ENCODE data around the gene TWIST2.
A peak's percentile ranks its signal among the peaks of the same experiment; 100 is the strongest.

TWIST2 gene

DNA sequence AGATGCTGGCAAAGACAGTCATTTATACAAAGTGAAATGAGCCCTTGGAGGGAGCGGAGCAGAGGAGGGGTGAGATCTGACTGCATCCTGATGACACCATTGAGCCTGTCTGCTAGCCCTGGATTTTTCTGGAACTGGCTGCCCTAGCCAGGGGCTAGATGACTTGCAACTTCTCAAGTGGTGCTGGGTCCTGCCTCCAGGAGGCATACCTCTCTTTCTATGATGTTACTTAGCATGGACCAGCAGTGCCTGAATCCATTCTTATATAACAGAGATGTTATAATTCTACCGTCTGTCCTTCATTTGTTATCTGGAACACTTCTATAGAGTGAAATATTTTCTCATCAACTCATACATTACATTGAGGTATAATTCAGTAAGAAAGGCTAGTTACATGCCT lies 8.5 kb upstream of the TWIST2 start:
- DNase-seq = no peak

DNA sequence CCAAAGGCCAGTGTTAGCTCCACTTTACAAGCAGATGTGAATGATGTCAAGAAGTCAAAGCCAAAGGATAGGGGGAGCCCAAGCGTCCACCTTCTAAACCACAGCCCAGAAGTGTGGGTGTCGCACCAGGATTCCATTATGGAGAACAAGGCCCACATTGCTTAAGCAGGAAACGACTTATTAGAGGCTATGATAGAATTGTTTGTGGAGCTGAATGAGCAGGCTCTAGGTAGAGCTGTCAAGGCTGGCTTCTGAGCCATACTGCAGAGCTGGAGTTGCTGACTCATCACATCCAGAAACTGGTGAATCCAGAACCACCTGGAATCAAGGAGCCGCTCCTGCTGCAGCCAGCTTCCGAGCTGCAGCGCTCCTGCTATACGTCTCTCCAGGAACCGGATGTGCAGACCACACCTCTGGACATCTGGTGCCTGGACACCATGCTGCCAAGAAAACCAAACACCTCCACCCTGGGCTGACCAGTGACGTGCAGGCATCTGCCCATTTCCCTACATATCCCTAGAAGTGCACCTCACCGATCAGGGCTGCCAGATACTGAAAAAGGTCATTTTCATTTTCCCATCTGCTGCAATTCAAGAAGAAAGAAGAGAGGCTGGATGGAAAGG lies 6.2 kb upstream of the TWIST2 start:
- DNase-seq = peak; percentile 77

DNA sequence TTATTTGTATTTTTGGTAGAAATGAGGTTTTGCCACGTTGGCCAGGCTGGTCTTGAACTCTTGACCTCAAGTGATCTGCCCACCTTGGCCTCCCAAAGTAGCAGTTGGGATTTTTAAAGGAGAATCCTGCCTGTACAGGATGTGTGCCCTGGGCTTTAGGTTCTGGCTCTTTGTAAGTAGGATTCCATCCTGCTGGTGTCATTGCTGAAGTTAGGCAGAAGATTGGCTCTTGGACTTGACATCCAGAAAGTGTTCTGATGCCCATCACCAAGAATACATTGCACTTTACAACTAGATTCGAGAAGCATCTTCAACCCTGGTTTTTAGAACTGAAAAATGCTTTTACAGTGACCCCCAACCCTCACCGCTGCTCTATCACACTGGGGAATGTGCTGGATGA lies 4.4 kb upstream of the TWIST2 start:
- peak; percentile 28 for DNase-seq

DNA sequence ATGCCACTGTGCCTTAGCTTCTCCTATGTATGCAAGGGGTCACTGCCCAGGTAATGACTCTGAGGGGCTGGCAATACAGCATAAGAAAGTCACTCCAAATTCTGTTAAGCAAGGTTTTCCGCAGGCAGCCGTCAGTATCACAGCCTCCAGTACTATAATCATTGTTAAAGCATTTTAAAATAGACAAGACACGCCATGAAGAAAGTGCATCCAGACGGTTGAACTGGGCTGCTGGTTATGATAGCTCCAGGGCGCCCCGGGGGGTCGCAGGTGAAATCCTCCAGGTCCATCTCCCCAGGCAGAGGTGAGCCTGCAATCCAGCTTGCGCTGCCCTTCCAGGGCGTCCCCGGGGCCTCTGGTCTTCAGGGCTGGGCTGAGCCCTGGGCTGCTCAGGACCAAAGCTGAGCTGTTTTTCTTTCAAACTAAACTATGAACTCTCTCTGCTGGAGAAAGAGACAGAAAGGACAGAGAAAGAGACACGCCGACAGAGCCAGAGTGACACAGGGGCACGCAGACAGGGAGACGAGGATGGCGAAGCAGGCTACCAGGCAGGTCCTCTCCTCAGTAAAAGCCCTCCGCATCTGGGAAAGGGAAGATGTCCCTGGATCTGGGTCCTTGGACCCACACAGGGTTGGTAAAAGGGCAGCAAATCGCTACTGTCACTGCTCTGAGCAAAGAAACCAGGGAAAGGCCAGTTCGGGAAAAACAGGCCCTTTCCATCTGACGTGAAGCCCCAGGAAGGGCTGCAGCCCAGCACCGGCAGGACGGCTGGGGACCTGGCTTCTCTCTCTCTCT lies 2.1 kb upstream of the TWIST2 start:
- peak; percentile 41 for DNase-seq

DNA sequence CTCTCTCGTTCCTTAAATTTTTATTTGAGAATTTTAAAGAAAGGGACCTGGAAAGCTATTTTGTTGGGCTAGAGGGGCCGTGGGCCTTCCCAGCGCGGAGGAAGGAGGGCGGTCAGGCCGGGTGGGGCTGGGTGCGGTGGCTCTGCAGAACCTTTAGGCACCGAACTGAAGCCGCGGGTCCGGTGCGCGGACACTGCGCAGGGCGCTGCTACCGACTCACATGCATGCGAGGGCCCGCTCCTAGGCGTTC lies 1.6 kb upstream of the TWIST2 start:
- DNase-seq = no peak

DNA sequence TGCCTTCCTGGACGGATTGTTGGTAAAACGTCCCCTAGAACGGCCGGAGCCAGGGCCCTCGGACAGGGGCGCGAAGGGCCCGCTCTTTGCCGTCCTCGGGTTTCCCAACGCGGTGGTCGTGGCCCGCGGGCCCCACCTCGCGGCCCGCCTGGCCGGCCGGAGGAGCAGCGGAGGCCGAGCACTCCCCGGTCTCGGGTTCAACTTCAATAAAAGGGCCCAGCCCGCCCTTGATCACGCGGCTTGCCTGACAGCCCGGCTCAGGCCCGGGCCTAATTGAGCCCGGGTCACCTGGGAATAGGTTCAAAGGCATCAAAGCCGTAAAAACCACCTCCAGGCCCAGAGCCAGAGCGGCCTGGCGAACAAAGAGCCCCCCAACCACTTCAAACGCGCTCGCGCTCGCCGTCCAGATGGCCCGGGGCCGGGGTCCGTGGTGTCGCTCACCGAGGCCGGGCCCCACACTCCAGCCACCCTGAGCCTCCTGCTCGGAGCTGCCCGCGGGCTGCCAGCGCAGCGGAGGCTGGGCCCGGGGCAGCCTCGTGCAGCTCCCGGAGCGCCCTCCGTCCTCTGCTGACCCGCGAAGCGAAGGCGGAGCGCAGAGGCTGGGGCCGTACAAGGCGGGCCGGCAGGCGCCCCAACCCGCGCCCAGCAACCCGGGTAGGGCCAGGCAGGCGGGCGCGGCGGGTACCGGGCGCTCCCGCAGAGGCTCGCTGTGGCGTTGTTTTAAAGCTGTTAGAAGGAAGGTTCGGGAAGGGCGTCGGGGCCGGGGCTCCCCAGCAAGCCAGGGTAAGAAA lies 1.1 kb upstream of the TWIST2 start:
- DNase-seq = peak; percentile 59

DNA sequence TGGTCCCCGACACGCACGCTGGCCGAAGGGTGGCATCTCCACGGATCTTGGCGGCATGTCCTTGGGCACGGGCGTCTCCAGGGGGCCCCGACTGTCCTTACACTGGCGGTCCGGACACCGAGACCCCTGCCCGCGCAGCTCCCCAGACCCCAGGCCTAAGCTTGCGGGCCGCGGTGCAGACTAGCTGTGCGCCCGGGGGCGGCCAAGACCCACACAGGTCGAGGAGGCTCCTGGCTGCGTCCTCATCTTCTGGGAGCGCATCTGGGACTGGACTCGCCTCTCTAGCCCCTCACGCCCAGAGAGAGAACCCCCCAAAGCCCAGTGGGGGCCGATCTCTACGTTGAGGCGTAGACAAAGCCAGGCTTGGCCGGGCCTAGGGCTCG lies 475 bp upstream of the TWIST2 start:
- DNase-seq = no peak

DNA sequence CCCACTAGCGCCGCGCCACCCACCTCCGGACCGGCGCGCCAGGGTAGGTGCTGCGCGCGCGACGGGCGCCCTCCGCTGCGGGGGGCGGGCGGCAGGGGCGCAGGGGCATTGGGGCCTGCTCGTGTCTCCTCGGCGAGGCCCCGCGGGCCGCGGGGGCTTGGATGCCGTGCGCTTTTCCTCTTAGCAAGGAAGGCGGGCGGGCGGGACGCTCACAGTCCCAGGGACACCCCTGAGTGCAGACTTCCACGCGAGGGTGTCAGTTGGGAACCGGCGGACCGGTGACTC lies 748 bp downstream of the TWIST2 start:
- no peak for DNase-seq

DNA sequence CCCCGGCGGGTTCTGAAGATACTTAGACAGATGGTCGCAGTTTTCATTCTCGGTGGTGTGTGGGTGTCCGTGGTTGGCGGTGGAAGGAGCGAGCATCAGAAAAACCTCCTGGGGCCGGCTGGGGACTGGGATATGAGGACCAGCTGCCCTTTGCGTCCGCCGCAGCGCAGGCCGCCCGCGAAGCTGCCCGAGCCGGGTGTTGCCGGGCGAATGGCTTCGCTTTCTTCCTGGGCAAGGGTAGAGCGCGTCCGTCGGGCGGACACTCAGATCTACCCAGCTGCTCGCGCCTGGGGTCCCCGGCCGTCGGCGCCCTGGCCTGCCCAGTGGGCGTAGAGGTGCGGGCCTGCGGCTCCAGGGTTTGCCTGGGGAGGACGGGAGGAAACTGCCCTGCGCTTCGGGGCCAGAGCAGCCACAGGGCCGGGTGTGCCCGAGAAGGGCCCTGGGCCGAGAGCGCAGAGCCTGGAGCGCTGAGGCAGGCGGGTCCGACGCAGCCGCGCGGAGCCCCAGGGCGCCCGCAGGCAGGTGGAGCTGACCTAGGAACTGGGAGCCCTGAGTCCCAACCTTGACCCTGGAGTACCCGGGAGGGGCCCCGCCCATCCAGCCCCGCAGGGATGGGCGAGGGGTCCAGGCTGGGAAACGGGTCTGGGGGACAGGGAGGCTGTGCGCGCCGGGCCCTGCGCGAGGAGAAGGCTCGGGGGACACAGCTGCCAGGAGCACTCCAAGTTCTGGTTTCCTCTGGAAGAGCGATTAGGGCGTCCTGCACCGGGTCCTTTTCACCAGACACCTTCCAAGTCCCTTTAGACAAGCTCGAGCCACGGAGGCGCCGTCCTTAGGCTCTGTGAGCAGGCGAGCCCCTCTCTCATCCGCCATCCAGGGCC lies 1.3 kb downstream of the TWIST2 start:
- no peak for DNase-seq

DNA sequence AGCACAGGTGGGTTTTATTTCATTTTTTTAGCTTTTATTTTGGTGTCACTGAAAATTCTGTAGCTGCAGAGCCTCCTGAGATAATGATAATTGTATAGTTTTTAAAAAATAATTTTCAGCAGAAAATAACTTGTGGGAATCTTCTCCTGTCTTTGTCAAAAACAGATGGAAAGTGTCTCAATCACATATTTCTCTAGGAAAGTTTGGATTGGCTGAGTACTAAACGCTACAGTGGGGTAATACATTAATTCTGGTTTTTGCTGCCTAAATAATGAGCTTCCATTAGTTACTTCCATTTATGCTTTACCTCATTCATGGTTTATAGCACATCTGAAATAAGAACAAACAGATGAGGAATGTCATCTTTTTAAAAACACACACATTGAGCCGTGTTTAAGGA lies 2.2 kb downstream of the TWIST2 start:
- no peak for DNase-seq

DNA sequence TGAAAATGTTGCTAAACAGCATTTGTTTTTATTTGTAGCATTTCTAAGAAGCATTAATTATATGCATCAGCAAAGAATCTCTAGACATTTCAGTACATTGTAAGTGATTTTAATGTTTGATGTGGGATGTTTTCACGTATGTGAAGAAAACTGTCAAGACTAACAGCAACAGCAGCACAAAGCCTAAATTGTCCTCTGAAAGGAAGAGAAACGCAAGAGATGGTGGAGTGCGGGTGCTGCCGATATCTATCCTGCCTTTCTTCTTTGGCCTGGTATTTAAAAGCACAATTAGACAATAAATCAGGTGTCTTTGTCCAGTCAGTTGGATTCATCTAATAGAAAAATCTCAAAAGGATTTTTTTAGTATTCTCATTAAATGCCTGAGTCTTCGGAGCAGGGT lies 3.1 kb downstream of the TWIST2 start:
- no peak for DNase-seq

DNA sequence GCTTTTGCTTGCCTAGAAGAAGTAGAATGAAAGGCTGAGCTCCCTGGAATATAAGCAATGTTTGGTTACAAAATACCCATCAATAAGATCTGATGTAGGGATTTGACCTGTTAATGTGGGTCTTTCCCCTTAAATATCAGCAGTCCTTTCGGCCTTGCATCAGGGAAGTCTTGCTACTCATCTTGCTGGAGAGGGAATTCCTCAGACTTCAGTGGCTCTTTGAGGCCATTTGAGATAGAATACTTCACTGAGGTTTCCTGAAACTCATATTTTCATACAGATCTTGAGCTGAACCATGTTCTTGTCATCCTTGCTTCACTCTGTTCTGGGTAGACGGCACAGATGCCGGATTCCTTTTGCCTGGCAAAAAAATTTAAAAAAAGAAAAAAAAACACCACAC lies 3.9 kb downstream of the TWIST2 start:
- peak; percentile 64 for DNase-seq

DNA sequence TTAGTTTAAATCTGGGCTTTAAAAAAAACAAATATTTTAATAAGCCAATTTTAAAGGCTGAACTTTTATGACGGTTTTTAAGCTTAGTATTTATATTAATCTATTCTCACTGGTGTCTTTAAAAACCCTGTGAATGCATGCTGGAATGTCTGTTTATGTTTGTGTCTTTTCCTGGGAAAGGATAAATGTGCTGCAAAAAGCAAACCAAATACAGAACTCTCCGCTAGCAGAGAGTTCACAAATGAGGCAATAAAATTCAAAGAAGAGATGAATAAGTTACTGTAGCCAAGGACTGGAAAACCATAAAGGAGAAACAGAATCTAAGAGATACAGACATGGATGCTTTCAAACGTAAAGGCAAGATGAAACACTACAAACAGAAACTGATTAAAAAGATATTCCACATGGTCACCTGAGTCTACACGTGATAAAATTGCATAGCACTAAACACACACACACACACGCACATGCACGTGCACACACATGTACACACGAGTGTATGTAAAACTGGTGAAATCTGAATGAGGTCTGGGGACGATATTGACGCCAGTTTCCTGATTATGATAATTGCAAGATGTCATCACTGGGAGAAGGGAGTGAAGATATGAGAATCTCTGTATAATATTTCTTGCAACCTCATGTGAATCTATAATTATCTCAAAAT lies 4.5 kb downstream of the TWIST2 start:
- DNase-seq = peak; percentile 64

DNA sequence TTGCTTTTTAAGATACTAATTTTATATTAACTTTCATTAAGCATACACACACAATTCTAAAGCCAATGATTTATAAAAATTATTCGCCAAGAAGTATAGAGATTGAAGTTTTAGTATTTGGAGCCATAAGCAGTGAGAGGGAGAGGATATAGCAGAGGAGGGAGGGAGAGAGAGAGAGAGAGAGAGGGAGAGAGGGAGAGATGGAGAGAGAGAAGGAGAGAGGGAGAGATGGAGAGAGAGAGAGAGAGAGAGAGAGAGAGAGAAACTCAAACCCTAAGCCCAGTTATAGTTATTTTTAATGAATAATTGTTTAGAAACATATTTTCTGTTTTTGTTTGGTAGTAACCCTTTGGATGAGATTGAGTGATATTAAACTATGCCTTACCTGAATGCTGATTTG lies 5.3 kb downstream of the TWIST2 start:
- no peak for DNase-seq

DNA sequence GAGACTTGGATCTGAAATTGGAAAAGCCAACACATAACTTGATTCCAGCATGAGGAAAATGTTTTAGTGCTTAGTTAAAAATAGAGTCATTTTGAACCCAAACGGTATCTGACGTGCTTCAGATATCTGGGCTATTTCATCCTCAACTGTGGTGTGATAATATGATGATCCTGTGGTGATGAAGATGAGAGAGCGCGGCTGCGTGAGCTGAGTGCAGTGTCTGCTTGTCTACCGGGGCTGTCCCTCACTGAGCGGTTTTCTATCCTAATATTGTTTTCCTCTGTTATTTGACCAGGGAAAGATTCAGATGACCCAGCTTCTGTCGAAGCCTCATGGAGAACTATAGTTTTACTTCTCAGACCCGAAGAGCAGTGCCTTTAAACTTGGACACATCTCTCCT lies 5.8 kb downstream of the TWIST2 start:
- peak; percentile 77 for DNase-seq

DNA sequence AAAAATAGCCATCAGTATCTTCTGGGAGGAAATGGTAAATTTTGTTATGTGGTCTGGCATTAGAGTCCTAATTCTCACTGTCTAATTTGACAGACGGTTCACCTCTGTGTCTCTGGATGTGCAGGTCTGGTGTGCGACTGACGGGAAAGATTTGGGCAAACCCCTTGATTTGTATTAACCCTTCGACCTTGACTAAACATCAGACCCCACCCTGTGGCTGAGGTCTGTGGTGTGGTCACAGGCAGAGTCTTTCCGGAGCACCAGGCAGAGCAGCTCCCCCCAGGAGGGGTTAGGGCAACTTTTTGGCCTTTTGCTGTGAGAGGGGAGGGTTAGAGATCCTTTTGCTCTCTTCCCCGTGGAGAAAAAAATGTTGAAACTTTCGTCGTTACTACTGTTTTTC lies 6.4 kb downstream of the TWIST2 start:
- DNase-seq = peak; percentile 43

DNA sequence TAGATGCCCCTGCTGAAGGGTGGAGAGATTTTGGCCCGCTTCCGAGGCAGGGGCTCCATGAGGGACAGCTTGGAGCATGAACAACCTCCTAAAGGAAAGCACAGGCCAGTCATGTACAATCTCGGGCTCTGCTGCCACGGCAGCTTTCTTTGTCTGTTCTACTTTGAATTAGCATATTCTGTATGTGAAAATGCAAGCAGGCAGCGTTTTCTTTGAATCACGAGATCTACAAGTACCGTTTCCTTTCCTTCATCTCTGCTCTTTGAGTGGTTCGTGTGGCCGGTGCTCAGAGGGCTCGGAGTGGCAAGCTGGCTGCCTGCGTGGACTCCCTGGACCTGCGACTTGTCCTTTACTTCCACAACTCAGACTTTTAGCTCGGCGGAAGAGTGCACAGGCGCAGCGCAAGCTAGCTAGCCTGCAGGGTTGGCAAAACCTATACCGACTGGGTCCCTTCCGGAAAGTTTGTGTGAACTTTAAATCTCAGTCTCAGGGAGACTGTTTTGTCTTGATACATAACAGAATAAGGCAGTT lies 6.9 kb downstream of the TWIST2 start:
- peak; percentile 68 for DNase-seq

DNA sequence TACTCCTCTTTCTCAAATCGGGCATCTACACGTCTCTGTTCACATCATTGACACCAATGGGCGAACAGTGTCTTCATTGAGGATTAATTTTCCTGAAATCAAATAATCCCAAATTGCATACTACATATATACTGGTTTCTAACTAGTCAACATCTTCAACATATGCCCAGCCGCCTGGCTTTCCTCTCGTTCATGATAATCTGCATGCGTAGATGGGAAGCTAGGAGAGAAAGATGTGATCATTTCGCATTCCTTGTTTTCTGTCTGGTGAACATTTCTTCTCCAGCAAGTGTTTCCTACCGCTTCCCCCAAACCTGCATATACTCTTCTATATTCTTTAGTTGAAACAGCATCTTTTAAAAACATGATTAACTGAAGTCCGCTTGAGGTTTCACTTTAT lies 7.4 kb downstream of the TWIST2 start:
- DNase-seq = peak; percentile 62

DNA sequence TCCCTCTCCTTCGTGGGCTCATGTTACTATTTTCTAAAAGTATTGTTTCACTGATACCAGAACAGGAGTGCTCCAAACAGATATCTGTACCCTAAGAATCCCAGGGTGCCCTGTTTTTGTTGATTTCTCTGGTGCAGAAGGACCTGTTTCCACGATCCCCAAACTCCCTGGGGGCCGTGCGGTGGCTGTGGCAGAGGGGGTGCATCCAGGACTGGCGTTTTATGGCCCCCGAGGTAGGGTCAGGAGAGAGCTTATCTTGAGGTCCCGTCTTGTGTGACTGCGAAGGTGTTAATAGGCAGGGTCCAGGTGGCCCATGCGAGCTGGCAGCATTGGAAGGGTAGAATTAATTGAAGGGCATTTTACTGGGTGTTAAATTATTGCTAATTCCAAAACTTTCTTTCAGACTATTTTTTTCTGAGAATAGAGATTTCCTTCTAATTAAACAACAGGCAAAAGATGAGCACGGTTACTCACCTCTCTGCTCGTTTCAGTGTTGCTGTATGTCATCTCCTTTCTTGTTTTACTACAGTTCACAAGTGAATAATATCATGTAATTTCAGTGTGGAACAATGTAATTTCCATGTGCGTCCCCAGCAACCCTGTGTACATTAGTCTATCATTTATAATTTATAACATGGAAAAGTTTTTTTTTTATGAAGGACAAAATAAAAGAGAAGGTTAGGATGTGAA lies 8.2 kb downstream of the TWIST2 start:
- DNase-seq = no peak

DNA sequence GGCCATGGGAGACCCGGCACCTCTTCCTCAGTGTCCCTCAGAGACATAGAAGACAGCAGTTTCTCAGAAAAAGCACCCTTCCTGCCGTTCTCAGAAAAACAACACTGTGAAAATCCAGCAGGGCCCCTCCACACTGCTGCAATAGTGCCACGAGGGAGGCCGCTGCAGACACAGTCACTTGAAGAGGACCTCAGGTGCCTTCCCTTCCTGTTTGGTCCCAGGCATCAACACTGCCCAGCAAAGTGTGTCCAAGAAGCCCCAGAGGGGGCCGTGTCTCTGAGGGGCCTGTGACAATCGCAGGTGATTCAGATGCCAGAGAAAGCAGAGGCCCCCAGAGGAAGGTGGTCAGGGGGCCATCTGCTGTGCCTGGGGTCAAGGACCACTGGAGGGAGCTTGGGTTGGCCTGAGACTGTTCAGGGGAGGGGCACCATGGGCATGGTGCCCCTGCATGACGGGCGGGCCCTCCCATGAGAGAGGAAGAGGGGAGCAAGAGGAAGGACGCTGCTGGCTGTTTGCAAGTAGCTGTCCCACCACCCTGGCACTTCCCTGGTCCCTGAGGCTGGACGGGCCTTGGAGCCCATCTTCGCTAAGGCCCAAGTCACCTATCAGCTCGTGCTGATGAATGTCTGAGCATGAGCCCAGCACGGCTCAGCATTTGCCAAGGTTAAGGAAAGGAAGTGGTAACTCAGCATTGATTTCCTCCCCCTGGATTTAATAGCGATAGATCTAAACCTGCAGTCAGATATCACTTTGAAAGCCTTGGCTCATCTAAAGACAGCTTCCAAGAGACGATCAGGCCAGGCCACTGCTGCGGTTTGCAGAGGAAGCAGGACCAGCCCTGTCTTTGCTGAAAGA lies 9.1 kb downstream of the TWIST2 start:
- peak; percentile 82 for DNase-seq

DNA sequence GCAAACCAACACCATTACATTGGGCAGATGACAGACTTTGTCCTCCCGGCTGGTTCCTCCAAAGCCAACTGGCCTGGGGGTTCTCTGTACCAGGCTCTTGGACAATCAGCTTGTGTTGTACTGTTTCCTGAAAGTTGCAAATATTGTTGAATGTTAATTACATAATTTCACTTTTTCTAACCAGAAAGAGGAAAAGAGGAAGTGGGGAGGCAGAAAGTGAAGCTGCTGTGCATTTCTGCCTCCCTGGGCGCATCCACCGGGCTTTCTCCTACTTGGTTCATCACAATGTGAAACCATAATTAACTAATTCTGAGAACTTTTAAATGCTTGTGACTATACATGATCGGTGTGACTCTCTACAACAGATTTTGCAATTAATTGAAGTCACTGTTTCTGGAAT lies 10.1 kb downstream of the TWIST2 start:
- DNase-seq = no peak
